Measurements from ENCODE around the gene SPTB.

DNA sequence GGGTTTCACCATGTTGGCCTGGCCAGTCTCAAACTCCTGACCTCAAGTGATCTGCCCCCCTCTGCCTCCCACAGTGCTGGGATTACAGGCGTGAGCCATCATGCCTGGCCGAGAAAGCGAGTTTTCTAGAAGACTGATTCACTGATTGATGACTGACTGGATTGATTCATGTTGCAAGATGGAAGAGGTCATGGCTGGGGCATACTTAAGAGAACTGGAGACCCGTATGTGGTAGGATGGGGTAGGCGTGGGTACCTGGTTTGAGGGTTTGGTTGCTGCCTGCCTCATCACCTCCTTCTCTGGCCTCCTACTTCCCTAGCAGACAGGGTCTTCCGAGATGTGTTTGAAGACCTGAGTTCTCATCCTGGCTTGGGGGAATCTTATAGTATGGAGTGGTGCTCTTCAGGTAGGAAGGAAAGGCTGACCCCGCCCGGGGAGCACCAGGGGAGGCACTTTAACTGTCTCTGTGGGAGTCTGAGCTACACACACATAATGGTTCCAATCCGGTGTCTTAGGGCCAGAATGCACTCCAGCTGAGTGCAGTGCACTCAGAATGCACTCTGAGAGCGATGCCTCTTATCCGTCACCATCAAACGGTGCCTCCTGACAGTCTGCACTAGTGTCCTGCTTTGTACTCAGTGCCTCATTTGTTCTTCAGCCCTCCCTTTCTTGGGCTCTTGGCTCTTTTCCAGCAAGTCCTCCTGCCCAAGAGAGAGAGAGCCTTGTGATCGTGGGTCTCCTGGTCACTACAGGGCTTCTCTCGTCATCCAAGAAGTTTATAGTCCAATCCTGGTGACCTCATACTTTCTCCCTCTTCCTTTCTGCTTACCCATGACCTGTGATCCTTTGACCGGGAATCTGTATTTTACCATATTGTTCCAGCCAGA, 155.8 kb downstream of the SPTB start:
- TF ChIP-seq POLR2A (IDR thresholded peaks at IDR 0.05; ENCODE audit: low read depth, low read length): no peak
- no peak for TF ChIP-seq POU2F2 (IDR thresholded peaks at IDR 0.05; ENCODE audit: low read depth, low read length)
- no peak for TF ChIP-seq POLR2AphosphoS5 (IDR thresholded peaks at IDR 0.05; ENCODE audit: low read depth, low read length)
- TF ChIP-seq SPI1 (IDR thresholded peaks at IDR 0.05; ENCODE audit: low read depth, low read length): no peak
- no peak for TF ChIP-seq TAF1 (IDR thresholded peaks at IDR 0.05; ENCODE audit: low read depth, low read length)
- TF ChIP-seq PAX5 (IDR thresholded peaks at IDR 0.05; ENCODE audit: insufficient read depth, low read length, severe bottlenecking): no peak
